ENCODE measurements around the gene CRACR2A.

CRACR2A gene

GRCh38 chr12:3598896-3599860, 153.7 kb downstream of the CRACR2A start:
- Histone ChIP-seq H3K27me3 (replicated peaks; ENCODE audit: control insufficient read depth, insufficient read depth, low read length) (peaks cover 49% of the 10 kb centered on the region), H3K36me3 (ENCODE audit: control insufficient read depth, insufficient read depth, low read length, severe bottlenecking) (no peaks in the 10 kb centered on the region), H3K4me3 (ENCODE audit: low read length) (no peak overlapping the region), H3K9me3 (ENCODE audit: control insufficient read depth, low read length) (no peaks in the 10 kb centered on the region), H3K4me1 (ENCODE audit: control insufficient read depth, insufficient read depth, low read length) (no peaks in the 10 kb centered on the region), H3K9ac (ENCODE audit: low read length) (no peak overlapping the region)
- DNase-seq (ENCODE audit: low read depth): no peak

- H3K9me3 ChIP-seq (ENCODE audit: control insufficient read depth, low read length): no peaks in the 10 kb centered on the region
- DNase-seq (ENCODE audit: low read depth): no peak
- H3K9ac ChIP-seq (ENCODE audit: low read length): no peak overlapping the region
- no peak overlapping the region for H3K4me3 ChIP-seq (ENCODE audit: low read length)
- peaks cover 47% of the 10 kb centered on the region for H3K27me3 ChIP-seq (replicated peaks; ENCODE audit: control insufficient read depth, insufficient read depth, low read length)
- H3K4me1 ChIP-seq (ENCODE audit: control insufficient read depth, insufficient read depth, low read length): no peaks in the 10 kb centered on the region
- H3K36me3 ChIP-seq (ENCODE audit: control insufficient read depth, insufficient read depth, low read length, severe bottlenecking): no peaks in the 10 kb centered on the region
Measured at GRCh38 chr12:3597526-3598210, 155.2 kb downstream of the CRACR2A start.

GRCh38 chr12:3596703-3597415, 156.1 kb downstream of the CRACR2A start:
- peaks cover 40% of the 10 kb centered on the region for H3K27me3 ChIP-seq (replicated peaks; ENCODE audit: control insufficient read depth, insufficient read depth, low read length)
- H3K9ac ChIP-seq (ENCODE audit: low read length): no peak overlapping the region
- H3K9me3 ChIP-seq (ENCODE audit: control insufficient read depth, low read length): peaks cover 2% of the 10 kb centered on the region
- no peaks in the 10 kb centered on the region for H3K4me1 ChIP-seq (ENCODE audit: control insufficient read depth, insufficient read depth, low read length)
- H3K4me3 ChIP-seq (ENCODE audit: low read length): no peak overlapping the region
- H3K36me3 ChIP-seq (ENCODE audit: control insufficient read depth, insufficient read depth, low read length, severe bottlenecking): no peaks in the 10 kb centered on the region
- no peak for DNase-seq (ENCODE audit: low read depth)

- no peaks in the 10 kb centered on the region for H3K4me1 ChIP-seq (ENCODE audit: control insufficient read depth, insufficient read depth, low read length)
- DNase-seq (ENCODE audit: low read depth): no peak
- H3K27me3 ChIP-seq (replicated peaks; ENCODE audit: control insufficient read depth, insufficient read depth, low read length): peaks cover 40% of the 10 kb centered on the region
- no peak overlapping the region for H3K9ac ChIP-seq (ENCODE audit: low read length)
- no peaks in the 10 kb centered on the region for H3K36me3 ChIP-seq (ENCODE audit: control insufficient read depth, insufficient read depth, low read length, severe bottlenecking)
- H3K4me3 ChIP-seq (ENCODE audit: low read length): no peak overlapping the region
- peaks cover 2% of the 10 kb centered on the region for H3K9me3 ChIP-seq (ENCODE audit: control insufficient read depth, low read length)
Measured at GRCh38 chr12:3595721-3596120, 157.2 kb downstream of the CRACR2A start.

GRCh38 chr12:3594966-3595365, 157.9 kb downstream of the CRACR2A start:
- Histone ChIP-seq H3K9me3 (ENCODE audit: control insufficient read depth, low read length) (peaks cover 2% of the 10 kb centered on the region), H3K4me1 (ENCODE audit: control insufficient read depth, insufficient read depth, low read length) (no peaks in the 10 kb centered on the region), H3K4me3 (ENCODE audit: low read length) (no peak overlapping the region), H3K9ac (ENCODE audit: low read length) (no peak overlapping the region), H3K27me3 (replicated peaks; ENCODE audit: control insufficient read depth, insufficient read depth, low read length) (peaks cover 35% of the 10 kb centered on the region), H3K36me3 (ENCODE audit: control insufficient read depth, insufficient read depth, low read length, severe bottlenecking) (no peaks in the 10 kb centered on the region)
- DNase-seq (ENCODE audit: low read depth): no peak

GRCh38 chr12:3593906-3594483, 158.9 kb downstream of the CRACR2A start:
- no peak overlapping the region for H3K4me3 ChIP-seq (ENCODE audit: low read length)
- no peak for DNase-seq (ENCODE audit: low read depth)
- H3K9me3 ChIP-seq (ENCODE audit: control insufficient read depth, low read length): peaks cover 2% of the 10 kb centered on the region
- peaks cover 33% of the 10 kb centered on the region for H3K27me3 ChIP-seq (replicated peaks; ENCODE audit: control insufficient read depth, insufficient read depth, low read length)
- H3K36me3 ChIP-seq (ENCODE audit: control insufficient read depth, insufficient read depth, low read length, severe bottlenecking): no peaks in the 10 kb centered on the region
- no peaks in the 10 kb centered on the region for H3K4me1 ChIP-seq (ENCODE audit: control insufficient read depth, insufficient read depth, low read length)
- no peak overlapping the region for H3K9ac ChIP-seq (ENCODE audit: low read length)

- H3K27me3 ChIP-seq (replicated peaks; ENCODE audit: control insufficient read depth, insufficient read depth, low read length): peaks cover 33% of the 10 kb centered on the region
Measured at GRCh38 chr12:3592856-3593625, 159.9 kb downstream of the CRACR2A start.

GRCh38 chr12:3589745-3590144, 163.2 kb downstream of the CRACR2A start:
- H3K27me3 ChIP-seq (replicated peaks; ENCODE audit: control insufficient read depth, insufficient read depth, low read length): peaks cover 31% of the 10 kb centered on the region
- peaks cover 5% of the 10 kb centered on the region for H3K9me3 ChIP-seq (ENCODE audit: control insufficient read depth, low read length)
- H3K36me3 ChIP-seq (ENCODE audit: control insufficient read depth, insufficient read depth, low read length, severe bottlenecking): no peaks in the 10 kb centered on the region
- H3K4me3 ChIP-seq (ENCODE audit: low read length): no peak overlapping the region
- no peak for DNase-seq (ENCODE audit: low read depth)
- H3K9ac ChIP-seq (ENCODE audit: low read length): no peak overlapping the region
- no peaks in the 10 kb centered on the region for H3K4me1 ChIP-seq (ENCODE audit: control insufficient read depth, insufficient read depth, low read length)

More at GRCh38 chr12:3592856-3593625, 159.9 kb downstream of the CRACR2A start:
- no peak for DNase-seq (ENCODE audit: low read depth)
- H3K9me3 ChIP-seq (ENCODE audit: control insufficient read depth, low read length): peaks cover 2% of the 10 kb centered on the region
- no peaks in the 10 kb centered on the region for H3K4me1 ChIP-seq (ENCODE audit: control insufficient read depth, insufficient read depth, low read length)
- H3K36me3 ChIP-seq (ENCODE audit: control insufficient read depth, insufficient read depth, low read length, severe bottlenecking): no peaks in the 10 kb centered on the region
- no peak overlapping the region for H3K9ac ChIP-seq (ENCODE audit: low read length)
- no peak overlapping the region for H3K4me3 ChIP-seq (ENCODE audit: low read length)

GRCh38 chr12:3587402-3588013, 165.4 kb downstream of the CRACR2A start:
- H3K27me3 ChIP-seq (replicated peaks; ENCODE audit: control insufficient read depth, insufficient read depth, low read length): peaks cover 21% of the 10 kb centered on the region
- DNase-seq (ENCODE audit: low read depth): no peak
- H3K9ac ChIP-seq (ENCODE audit: low read length): no peak overlapping the region
- H3K4me1 ChIP-seq (ENCODE audit: control insufficient read depth, insufficient read depth, low read length): no peaks in the 10 kb centered on the region
- H3K4me3 ChIP-seq (ENCODE audit: low read length): no peak overlapping the region
- no peaks in the 10 kb centered on the region for H3K36me3 ChIP-seq (ENCODE audit: control insufficient read depth, insufficient read depth, low read length, severe bottlenecking)
- peaks cover 16% of the 10 kb centered on the region for H3K9me3 ChIP-seq (ENCODE audit: control insufficient read depth, low read length)

GRCh38 chr12:3583656-3584334, 169.1 kb downstream of the CRACR2A start:
- DNase-seq (ENCODE audit: low read depth): no peak
- H3K4me3 ChIP-seq (ENCODE audit: low read length): no peak overlapping the region
- H3K9ac ChIP-seq (ENCODE audit: low read length): no peak overlapping the region
- H3K4me1 ChIP-seq (ENCODE audit: control insufficient read depth, insufficient read depth, low read length): no peaks in the 10 kb centered on the region
- H3K36me3 ChIP-seq (ENCODE audit: control insufficient read depth, insufficient read depth, low read length, severe bottlenecking): no peaks in the 10 kb centered on the region
- H3K27me3 ChIP-seq (replicated peaks; ENCODE audit: control insufficient read depth, insufficient read depth, low read length): peaks cover 20% of the 10 kb centered on the region
- peaks cover 14% of the 10 kb centered on the region for H3K9me3 ChIP-seq (ENCODE audit: control insufficient read depth, low read length)

Data from adipocyte (in vitro differentiated cells).